ENCODE results near the gene UBA5.

GRCh38 chr3:132703733-132704132 lies 43.6 kb downstream of the UBA5 start:
- TF ChIP-seq CTCF (IDR thresholded peaks at IDR 0.05) (no peak), EZH2 (IDR thresholded peaks at IDR 0.05) (no peak)
